CD4-positive, alpha-beta T cell (primary cell): ENCODE results near the gene EPB41L5. TPM values are rescaled to one million over a fixed set of nuclear protein-coding genes. Genes with fewer than 3 reads are reported as not detected.
A peak's percentile ranks its signal among the peaks of the same experiment; 100 is the strongest.

Experiments
- ATAC-seq: fragments of 200-7000 bp; cut with Tn5 transposase; one replicate; pipeline ENCODE4 v1.10.0; 2022; ENCODE audit warnings: mild to moderate bottlenecking; ENCODE audit not compliant: poor library complexity
- CTCF ChIA-PET: fragments of 350-600 bp; sonication (Branson Sonifier 250); formaldehyde crosslinking; loops from one replicate; lab custom pipeline; 2021; ENCODE audit warnings: antibody characterized with exemption, inconsistent platforms; lab: Charles Lee
- POLR2A ChIA-PET: fragments of 350-600 bp; sonication (Branson Sonifier 250); formaldehyde crosslinking; loops from one replicate; lab custom pipeline; 2021; ENCODE audit warnings: antibody characterized with exemption, inconsistent platforms; lab: Charles Lee
- DNase-seq, 14 experiments: peaks; one replicate each; pipeline ENCODE4 v3.0.0-alpha.2; 2013 to 2020; ENCODE audit warnings: mixed read lengths in 2 of 14
- H3K27ac ChIP-seq, 2 donors: one replicate each; pipeline versions ENCODE4 v1.5.1 to v1.7.0; 2013; ENCODE audit warnings: low read length in 2 of 2, low read depth in 1 of 2, mild to moderate bottlenecking in 1 of 2
- H3K27me3 ChIP-seq, 2 experiments: 1 replicate in 1 of 2; 2 replicates in 1 of 2; pipeline versions ENCODE4 v1.6.1 to v1.7.0; 2013; ENCODE audit warnings: low read length in 2 of 2, control low read depth in 1 of 2, mild to moderate bottlenecking in 1 of 2, moderate library complexity in 1 of 2; ENCODE audit not compliant: insufficient read depth in 2 of 2, control insufficient read depth in 1 of 2
- H3K36me3 ChIP-seq: one replicate; pipeline ENCODE4 v1.6.1; 2013; ENCODE audit warnings: low read length, control low read depth; ENCODE audit not compliant: insufficient read depth
- H3K4me1 ChIP-seq: one replicate; pipeline ENCODE4 v1.6.1; 2013; ENCODE audit warnings: low read length, control low read depth; ENCODE audit not compliant: insufficient read depth
- H3K4me3 ChIP-seq: one replicate; pipeline ENCODE4 v1.5.1; 2013; ENCODE audit warnings: mild to moderate bottlenecking, low read length, moderate library complexity
- H3K9me3 ChIP-seq, 2 experiments: 1 replicate in 1 of 2; 2 replicates in 1 of 2; pipeline versions ENCODE4 v1.6.1 to v1.7.0; 2013; ENCODE audit warnings: low read length in 2 of 2, mild to moderate bottlenecking in 2 of 2, control low read depth in 1 of 2, moderate library complexity in 1 of 2; ENCODE audit not compliant: control insufficient read depth in 1 of 2, insufficient read depth in 1 of 2
- H3K27ac Mint-ChIP-seq: one replicate; pipeline ENCODE4 v1.8.0; 2020; ENCODE audit warnings: mixed read lengths
- H3K27me3 Mint-ChIP-seq: one replicate; pipeline ENCODE4 v1.8.0; 2021; ENCODE audit warnings: mixed read lengths
- H3K36me3 Mint-ChIP-seq: one replicate; pipeline ENCODE4 v1.8.0; 2021; ENCODE audit warnings: low read depth, mixed read lengths
- H3K4me1 Mint-ChIP-seq: one replicate; pipeline ENCODE4 v1.8.0; 2021; ENCODE audit warnings: low read depth, mixed read lengths
- H3K4me3 Mint-ChIP-seq: one replicate; pipeline ENCODE4 v1.8.0; 2020; ENCODE audit warnings: mild to moderate bottlenecking, mixed read lengths
- H3K9me3 Mint-ChIP-seq: one replicate; pipeline ENCODE4 v1.8.0; 2020; ENCODE audit warnings: mixed read lengths
- CTCF ChIP-seq: fragments of 200-600 bp; IDR thresholded peaks from one replicate; pipeline ENCODE4 v1.8.0; 2022; ENCODE audit warnings: antibody characterized with exemption, mild to moderate bottlenecking
- intact Hi-C, 2 experiments: fragments of 100-400 bp; cut with DNase I in 1 of 2; cut with micrococcal nuclease in 1 of 2; formaldehyde crosslinking; loops; one replicate each; pipeline versions ENCODE4 v1.15.1 to v1.9.0; 2023 to 2025; cut with DNase I, micrococcal nuclease
- total RNA-seq, 174 experiments: library from RNA in 2 of 174; stranded (reverse) in 2 of 174; gene quantifications; one replicate each; pipeline ENCODE4 v1.2.3 and lab custom pipeline; 2021 to 2026

Gene EPB41L5
- total RNA-seq, 2 experiments from 2014 or later = 4.6 to 5.1 TPM

- ChIA-PET CTCF (no interaction called here), POLR2A (interaction anchor here (0.8 kb wide), 1 partner anchor 29 kb away, joined by 4 read pairs; no protein-coding TSS in a partner anchor)
- Mint-ChIP-seq H3K4me1 (no peaks in the 10 kb centered on the region), H3K27ac (no peak overlapping the region), H3K27me3 (no peaks in the 10 kb centered on the region), H3K9me3 (no peaks in the 10 kb centered on the region), H3K4me3 (no peak overlapping the region), H3K36me3 (no peaks in the 10 kb centered on the region)
- Histone ChIP-seq H3K27me3 (no peaks in the 10 kb centered on the region), H3K9me3 (peaks cover 0 to 4% of the 10 kb centered on the region in 2 experiments), H3K36me3 (no peaks in the 10 kb centered on the region), H3K27ac (no peak overlapping the region), H3K4me1 (peaks cover 16% of the 10 kb centered on the region), H3K4me3 (no peak overlapping the region)
- peak; percentile 19 for TF ChIP-seq CTCF
- intact Hi-C loops = loop anchor here in 1 of 2 experiments (5.0 kb wide), 1 partner anchor 106 kb away; no protein-coding TSS in a partner anchor
- peak in 5 of 14 experiments; percentile 22 to 58 (median 38) for DNase-seq
- no peak for ATAC-seq
Observed at GRCh38 chr2:120206022-120206581, 193.2 kb downstream of the EPB41L5 start.

- Mint-ChIP-seq H3K9me3 (no peaks in the 10 kb centered on the region), H3K36me3 (no peaks in the 10 kb centered on the region), H3K4me3 (no peak overlapping the region), H3K27me3 (no peaks in the 10 kb centered on the region), H3K27ac (no peak overlapping the region), H3K4me1 (no peaks in the 10 kb centered on the region)
- TF ChIP-seq CTCF = no peak
- no peak for DNase-seq
- Histone ChIP-seq H3K4me3 (no peak overlapping the region), H3K9me3 (peaks cover 0 to 4% of the 10 kb centered on the region in 2 experiments), H3K27ac (no peak overlapping the region), H3K4me1 (peaks cover 16% of the 10 kb centered on the region), H3K27me3 (no peaks in the 10 kb centered on the region), H3K36me3 (no peaks in the 10 kb centered on the region)
- ChIA-PET CTCF (no interaction called here), POLR2A (interaction anchor here (1.9 kb wide), 1 partner anchor 34 kb away, joined by 7 read pairs; no protein-coding TSS in a partner anchor)
- intact Hi-C loops = loop anchor here in 1 of 2 experiments (5.0 kb wide), 1 partner anchor 104 kb away; no protein-coding TSS in a partner anchor
- ATAC-seq = no peak
Observed at GRCh38 chr2:120208381-120209353, 195.8 kb downstream of the EPB41L5 start.

GRCh38 chr2:120209427-120210269 is 196.8 kb downstream of the EPB41L5 start:
- Mint-ChIP-seq H3K36me3 (no peaks in the 10 kb centered on the region), H3K9me3 (no peaks in the 10 kb centered on the region), H3K4me3 (no peak overlapping the region), H3K4me1 (no peaks in the 10 kb centered on the region), H3K27ac (peak overlapping the region; percentile 4), H3K27me3 (no peaks in the 10 kb centered on the region)
- Histone ChIP-seq H3K9me3 (peaks cover 0 to 4% of the 10 kb centered on the region in 2 experiments), H3K4me1 (peaks cover 16% of the 10 kb centered on the region), H3K4me3 (no peak overlapping the region), H3K27me3 (no peaks in the 10 kb centered on the region), H3K36me3 (no peaks in the 10 kb centered on the region), H3K27ac (no peak overlapping the region)
- POLR2A ChIA-PET = interaction anchor here (0.6 to 1.9 kb wide), 3 partner anchors 23 to 268 kb away, joined by 3 to 7 read pairs (median 4); no protein-coding TSS in a partner anchor
- intact Hi-C loops = loop anchor here in 1 of 2 experiments (5.0 kb wide), 1 partner anchor 103 kb away; no protein-coding TSS in a partner anchor
- CTCF ChIA-PET = no interaction called here
- TF ChIP-seq CTCF = no peak
- DNase-seq = no peak
- no peak for ATAC-seq
